Mesothelial cell of epicardium (in vitro differentiated cells): ENCODE results near the gene IFNB1. TPM values are rescaled to one million over a fixed set of nuclear protein-coding genes. Genes with fewer than 3 reads are reported as not detected.

Experiments
- DNase-seq, 2 experiments: peaks; one replicate each; pipeline ENCODE4 v3.0.0; 2021; ENCODE audit warnings: low spot score in 2 of 2; ENCODE audit not compliant: unreplicated experiment in 2 of 2
- H3K27ac Mint-ChIP-seq: 2 replicates; pipeline ENCODE4 v1.8.0; 2021; ENCODE audit warnings: mixed read lengths
- H3K27me3 Mint-ChIP-seq: 2 replicates; pipeline ENCODE4 v1.8.0; 2021; ENCODE audit warnings: low read depth, mixed read lengths
- H3K36me3 Mint-ChIP-seq: 2 replicates; pipeline ENCODE4 v1.8.0; 2021; ENCODE audit warnings: mixed read lengths
- H3K4me1 Mint-ChIP-seq: 2 replicates; pipeline ENCODE4 v1.8.0; 2021; ENCODE audit warnings: mixed read lengths
- H3K4me3 Mint-ChIP-seq: 2 replicates; pipeline ENCODE4 v1.8.0; 2021; ENCODE audit warnings: mild to moderate bottlenecking, moderate library complexity, mixed read lengths
- H3K9me3 Mint-ChIP-seq: 2 replicates; pipeline ENCODE4 v1.8.0; 2021; ENCODE audit warnings: mixed read lengths
- total RNA-seq: library from RNA; stranded (reverse); gene quantifications from 3 replicates; pipeline ENCODE4 v1.2.1, GENCODE V29; 2021
- TF ChIP-seq, protein P1 (sequence below): fragments of 200-600 bp; sonication (generic); IDR thresholded peaks from one replicate; pipeline ENCODE4 v1.5.0; 2021; ENCODE audit warnings: antibody characterized with exemption; ENCODE audit not compliant: unreplicated experiment

Gene IFNB1
- total RNA-seq, 1 donor from 2014 or later = not detected

DNA sequence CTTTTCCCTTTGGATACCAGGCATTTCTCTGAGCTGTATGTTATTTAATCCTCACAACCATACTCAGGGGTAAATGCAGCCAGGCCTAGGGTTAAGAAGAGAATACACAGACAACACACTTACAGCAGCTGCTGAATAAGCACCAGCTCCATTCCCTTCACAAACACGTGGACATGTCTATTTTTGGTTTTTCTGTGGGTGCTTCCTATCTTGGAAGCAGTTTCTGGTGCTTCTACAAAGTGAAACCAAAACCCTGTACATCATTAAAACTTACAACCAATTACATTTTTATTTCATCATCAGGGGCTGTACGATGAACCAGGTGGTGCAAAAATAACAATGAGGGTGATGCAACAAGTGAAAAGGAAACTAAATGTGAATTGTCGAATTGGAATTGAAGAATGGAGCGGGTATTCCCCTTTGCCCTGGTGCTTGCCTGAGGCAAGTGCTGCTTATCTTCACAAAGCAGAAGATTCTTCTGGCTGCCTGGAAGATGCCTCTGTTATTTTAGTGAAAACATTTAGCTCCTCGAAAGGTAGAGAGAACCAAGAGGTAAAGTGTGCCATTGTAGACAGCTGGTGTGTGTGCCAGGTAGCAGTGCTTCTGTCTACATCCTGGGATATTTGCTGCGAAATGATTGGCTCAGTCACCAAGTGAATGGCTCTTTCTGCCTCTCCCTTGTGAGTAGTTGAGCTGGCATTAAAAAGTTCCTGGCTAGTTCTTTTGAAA is 18.6 kb upstream of the IFNB1 start:
- Mint-ChIP-seq H3K36me3 (peaks cover 1% of the 10 kb centered on the region), H3K27ac (peak overlapping the region; percentile 80), H3K27me3 (peaks cover 1% of the 10 kb centered on the region), H3K9me3 (peaks cover 8% of the 10 kb centered on the region), H3K4me1 (peaks cover 19% of the 10 kb centered on the region), H3K4me3 (no peak overlapping the region)
- TF ChIP-seq, protein P1, sequence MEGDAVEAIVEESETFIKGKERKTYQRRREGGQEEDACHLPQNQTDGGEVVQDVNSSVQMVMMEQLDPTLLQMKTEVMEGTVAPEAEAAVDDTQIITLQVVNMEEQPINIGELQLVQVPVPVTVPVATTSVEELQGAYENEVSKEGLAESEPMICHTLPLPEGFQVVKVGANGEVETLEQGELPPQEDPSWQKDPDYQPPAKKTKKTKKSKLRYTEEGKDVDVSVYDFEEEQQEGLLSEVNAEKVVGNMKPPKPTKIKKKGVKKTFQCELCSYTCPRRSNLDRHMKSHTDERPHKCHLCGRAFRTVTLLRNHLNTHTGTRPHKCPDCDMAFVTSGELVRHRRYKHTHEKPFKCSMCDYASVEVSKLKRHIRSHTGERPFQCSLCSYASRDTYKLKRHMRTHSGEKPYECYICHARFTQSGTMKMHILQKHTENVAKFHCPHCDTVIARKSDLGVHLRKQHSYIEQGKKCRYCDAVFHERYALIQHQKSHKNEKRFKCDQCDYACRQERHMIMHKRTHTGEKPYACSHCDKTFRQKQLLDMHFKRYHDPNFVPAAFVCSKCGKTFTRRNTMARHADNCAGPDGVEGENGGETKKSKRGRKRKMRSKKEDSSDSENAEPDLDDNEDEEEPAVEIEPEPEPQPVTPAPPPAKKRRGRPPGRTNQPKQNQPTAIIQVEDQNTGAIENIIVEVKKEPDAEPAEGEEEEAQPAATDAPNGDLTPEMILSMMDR = no peak
- DNase-seq = no peak

DNA sequence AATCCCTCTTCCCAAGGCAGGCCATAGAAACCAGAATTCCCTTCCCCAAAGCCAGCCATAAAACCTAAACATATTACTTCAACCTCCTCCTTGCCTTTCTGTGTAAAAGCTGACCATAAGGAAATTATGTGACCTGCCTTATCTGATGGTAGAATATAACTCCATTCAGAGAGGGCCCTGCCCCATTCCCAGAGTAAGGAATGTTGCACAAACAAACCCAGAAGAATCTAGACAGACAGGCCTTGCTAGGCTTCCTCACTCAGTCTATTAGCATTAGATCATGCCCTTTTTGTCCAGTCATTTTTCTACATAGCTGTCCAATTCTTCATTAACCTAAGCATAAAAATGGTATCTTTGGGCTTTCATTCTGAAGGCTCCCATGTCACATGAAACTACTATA is 17.8 kb upstream of the IFNB1 start:
- Mint-ChIP-seq H3K4me1 (peaks cover 19% of the 10 kb centered on the region), H3K4me3 (no peak overlapping the region), H3K27ac (peak overlapping the region; percentile 79), H3K36me3 (peaks cover 1% of the 10 kb centered on the region), H3K9me3 (peaks cover 13% of the 10 kb centered on the region), H3K27me3 (no peaks in the 10 kb centered on the region)
- TF ChIP-seq, protein P1 = no peak
- DNase-seq = no peak

DNA sequence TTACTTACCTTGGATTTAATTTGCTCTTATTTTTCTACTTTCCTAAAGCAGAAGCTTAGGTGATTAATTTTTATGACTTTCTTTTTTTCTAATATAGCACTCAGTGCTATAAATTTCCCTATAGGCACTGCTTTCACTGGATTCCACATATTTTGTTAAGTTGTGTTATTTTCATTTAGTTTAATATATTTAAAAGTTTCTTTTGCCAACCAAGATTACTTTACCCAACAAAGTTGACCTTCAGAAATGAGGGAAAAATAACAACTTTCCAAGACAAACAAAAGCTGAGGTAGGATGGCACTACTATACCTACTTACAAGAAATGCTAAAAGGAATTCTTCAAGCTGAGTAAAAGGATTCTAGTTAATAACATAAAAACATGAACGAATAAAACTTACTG is 8.8 kb upstream of the IFNB1 start:
- H3K27me3 Mint-ChIP-seq = no peaks in the 10 kb centered on the region
- no peak overlapping the region for H3K4me3 Mint-ChIP-seq
- no peak overlapping the region for H3K27ac Mint-ChIP-seq
- TF ChIP-seq, protein P1 = no peak
- no peak for DNase-seq
- H3K4me1 Mint-ChIP-seq = no peaks in the 10 kb centered on the region
- H3K36me3 Mint-ChIP-seq = no peaks in the 10 kb centered on the region
- H3K9me3 Mint-ChIP-seq = peaks cover 30% of the 10 kb centered on the region

DNA sequence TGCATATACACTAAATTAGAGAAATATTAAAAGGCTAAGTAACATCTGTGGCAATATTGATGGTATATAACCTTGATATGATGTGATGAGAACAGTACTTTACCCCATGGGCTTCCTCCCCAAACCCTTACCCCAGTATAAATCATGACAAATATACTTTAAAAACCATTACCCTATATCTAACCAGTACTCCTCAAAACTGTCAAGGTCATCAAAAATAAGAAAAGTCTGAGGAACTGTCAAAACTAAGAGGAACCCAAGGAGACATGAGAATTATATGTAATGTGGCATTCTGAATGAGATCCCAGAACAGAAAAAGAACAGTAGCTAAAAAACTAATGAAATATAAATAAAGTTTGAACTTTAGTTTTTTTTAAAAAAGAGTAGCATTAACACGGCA is 7.3 kb upstream of the IFNB1 start:
- Mint-ChIP-seq H3K4me1 (no peaks in the 10 kb centered on the region), H3K9me3 (peaks cover 29% of the 10 kb centered on the region), H3K36me3 (no peaks in the 10 kb centered on the region), H3K4me3 (no peak overlapping the region), H3K27me3 (no peaks in the 10 kb centered on the region), H3K27ac (no peak overlapping the region)
- TF ChIP-seq, protein P1 = no peak
- no peak for DNase-seq

DNA sequence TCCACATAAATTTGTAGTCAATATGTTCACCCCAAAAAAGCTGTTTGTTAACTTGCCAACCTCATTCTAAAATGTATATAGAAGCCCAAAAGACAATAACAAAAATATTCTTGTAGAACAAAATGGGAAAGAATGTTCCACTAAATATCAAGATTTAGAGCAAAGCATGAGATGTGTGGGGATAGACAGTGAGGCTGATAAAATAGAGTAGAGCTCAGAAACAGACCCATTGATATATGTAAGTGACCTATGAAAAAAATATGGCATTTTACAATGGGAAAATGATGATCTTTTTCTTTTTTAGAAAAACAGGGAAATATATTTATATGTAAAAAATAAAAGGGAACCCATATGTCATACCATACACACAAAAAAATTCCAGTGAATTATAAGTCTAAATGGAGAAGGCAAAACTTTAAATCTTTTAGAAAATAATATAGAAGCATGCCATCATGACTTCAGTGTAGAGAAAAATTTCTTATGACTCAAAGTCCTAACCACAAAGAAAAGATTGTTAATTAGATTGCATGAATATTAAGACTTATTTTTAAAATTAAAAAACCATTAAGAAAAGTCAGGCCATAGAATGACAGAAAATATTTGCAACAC is 6.6 kb upstream of the IFNB1 start:
- no peaks in the 10 kb centered on the region for H3K27me3 Mint-ChIP-seq

More for the DNA sequence above, 6.6 kb upstream of the IFNB1 start:
- H3K4me3 Mint-ChIP-seq = no peak overlapping the region
- no peak for DNase-seq
- H3K36me3 Mint-ChIP-seq = no peaks in the 10 kb centered on the region
- H3K9me3 Mint-ChIP-seq = peaks cover 29% of the 10 kb centered on the region
- no peak overlapping the region for H3K27ac Mint-ChIP-seq
- TF ChIP-seq, protein P1 = no peak
- no peaks in the 10 kb centered on the region for H3K4me1 Mint-ChIP-seq
